KMS-11 (cell line): ENCODE measurements around the gene FBXL17.

ENCODE experiments used
- H2AFZ ChIP-seq: fragments of 200-600 bp; sonication (generic); 2 replicates; pipeline ENCODE4 v1.6.1; 2016; ENCODE audit warnings: antibody characterized with exemption, mixed run types, low read depth
- H3K27ac ChIP-seq: fragments of 200-600 bp; sonication (generic); 2 replicates; pipeline ENCODE4 v1.6.1; 2016; ENCODE audit warnings: mild to moderate bottlenecking, mixed run types
- H3K27me3 ChIP-seq: fragments of 200-600 bp; sonication (generic); 2 replicates; pipeline ENCODE4 v1.6.1; 2017; ENCODE audit warnings: mild to moderate bottlenecking, low read depth, mixed run types, moderate library complexity; ENCODE audit not compliant: insufficient read depth
- H3K36me3 ChIP-seq: fragments of 200-600 bp; sonication (generic); 2 replicates; pipeline ENCODE4 v1.6.1; 2017; ENCODE audit warnings: mild to moderate bottlenecking, mixed run types; ENCODE audit not compliant: insufficient read depth
- H3K4me1 ChIP-seq: fragments of 200-600 bp; sonication (generic); 2 replicates; pipeline ENCODE4 v1.6.1; 2016; ENCODE audit warnings: mild to moderate bottlenecking, low read depth, mixed run types; ENCODE audit not compliant: poor library complexity, severe bottlenecking
- H3K4me2 ChIP-seq: fragments of 200-600 bp; sonication (generic); 2 replicates; pipeline ENCODE4 v1.7.0; 2016; ENCODE audit warnings: mild to moderate bottlenecking, mixed run types
- H3K4me3 ChIP-seq: fragments of 200-600 bp; sonication (generic); IDR thresholded peaks from 2 replicates; pipeline ENCODE4 v1.6.1; 2017; ENCODE audit warnings: low read depth, low read length, mixed read lengths; ENCODE audit not compliant: insufficient read depth
- H3K79me2 ChIP-seq: fragments of 200-600 bp; sonication (generic); 2 replicates; pipeline ENCODE4 v1.6.1; 2016; ENCODE audit warnings: low read depth, mixed run types; ENCODE audit not compliant: insufficient read depth
- H3K9ac ChIP-seq: fragments of 200-600 bp; sonication (generic); 2 replicates; pipeline ENCODE4 v1.6.1; 2016; ENCODE audit warnings: mild to moderate bottlenecking, mixed run types
- H4K20me1 ChIP-seq: fragments of 200-600 bp; sonication (generic); 2 replicates; pipeline ENCODE4 v1.6.1; 2016; ENCODE audit warnings: mild to moderate bottlenecking, mixed run types; ENCODE audit not compliant: insufficient read depth
- TF ChIP-seq, protein P1 (sequence below): fragments of 200-600 bp; sonication (generic); conservative IDR thresholded peaks from 2 replicates; pipeline ENCODE4 v1.6.1; 2017; ENCODE audit warnings: low read depth, mild to moderate bottlenecking, antibody characterized with exemption, low read length, moderate library complexity, mixed read lengths

FBXL17 gene

DNA sequence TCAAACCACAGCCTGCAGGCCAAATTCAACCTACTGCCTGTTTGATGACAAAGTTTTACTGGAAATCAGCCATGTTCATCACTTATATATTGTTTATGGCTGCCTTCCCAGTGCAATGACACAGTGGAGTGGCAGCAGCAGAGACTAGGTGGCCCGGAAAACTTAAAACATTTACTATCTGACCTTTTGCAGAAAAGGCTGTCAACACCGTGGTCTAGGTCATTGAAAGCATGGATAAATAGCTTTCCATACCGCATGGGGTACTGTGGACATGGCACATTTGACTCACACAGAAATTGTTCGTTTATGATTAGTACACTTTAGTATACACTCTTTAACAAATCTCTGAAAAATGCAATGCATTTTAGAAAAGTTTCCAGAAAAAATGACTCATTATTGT, 412.9 kb downstream of the FBXL17 start:
- H3K4me1 ChIP-seq: no peaks in the 10 kb centered on the region
- TF ChIP-seq, protein P1, sequence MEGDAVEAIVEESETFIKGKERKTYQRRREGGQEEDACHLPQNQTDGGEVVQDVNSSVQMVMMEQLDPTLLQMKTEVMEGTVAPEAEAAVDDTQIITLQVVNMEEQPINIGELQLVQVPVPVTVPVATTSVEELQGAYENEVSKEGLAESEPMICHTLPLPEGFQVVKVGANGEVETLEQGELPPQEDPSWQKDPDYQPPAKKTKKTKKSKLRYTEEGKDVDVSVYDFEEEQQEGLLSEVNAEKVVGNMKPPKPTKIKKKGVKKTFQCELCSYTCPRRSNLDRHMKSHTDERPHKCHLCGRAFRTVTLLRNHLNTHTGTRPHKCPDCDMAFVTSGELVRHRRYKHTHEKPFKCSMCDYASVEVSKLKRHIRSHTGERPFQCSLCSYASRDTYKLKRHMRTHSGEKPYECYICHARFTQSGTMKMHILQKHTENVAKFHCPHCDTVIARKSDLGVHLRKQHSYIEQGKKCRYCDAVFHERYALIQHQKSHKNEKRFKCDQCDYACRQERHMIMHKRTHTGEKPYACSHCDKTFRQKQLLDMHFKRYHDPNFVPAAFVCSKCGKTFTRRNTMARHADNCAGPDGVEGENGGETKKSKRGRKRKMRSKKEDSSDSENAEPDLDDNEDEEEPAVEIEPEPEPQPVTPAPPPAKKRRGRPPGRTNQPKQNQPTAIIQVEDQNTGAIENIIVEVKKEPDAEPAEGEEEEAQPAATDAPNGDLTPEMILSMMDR: no peak
- H3K9ac ChIP-seq: no peak overlapping the region
- no peaks in the 10 kb centered on the region for H3K36me3 ChIP-seq
- no peak overlapping the region for H2AFZ ChIP-seq
- H3K27me3 ChIP-seq: no peaks in the 10 kb centered on the region
- no peaks in the 10 kb centered on the region for H3K79me2 ChIP-seq
- no peak overlapping the region for H3K27ac ChIP-seq
- no peaks in the 10 kb centered on the region for H4K20me1 ChIP-seq
- no peak overlapping the region for H3K4me3 ChIP-seq
- no peak overlapping the region for H3K4me2 ChIP-seq

DNA sequence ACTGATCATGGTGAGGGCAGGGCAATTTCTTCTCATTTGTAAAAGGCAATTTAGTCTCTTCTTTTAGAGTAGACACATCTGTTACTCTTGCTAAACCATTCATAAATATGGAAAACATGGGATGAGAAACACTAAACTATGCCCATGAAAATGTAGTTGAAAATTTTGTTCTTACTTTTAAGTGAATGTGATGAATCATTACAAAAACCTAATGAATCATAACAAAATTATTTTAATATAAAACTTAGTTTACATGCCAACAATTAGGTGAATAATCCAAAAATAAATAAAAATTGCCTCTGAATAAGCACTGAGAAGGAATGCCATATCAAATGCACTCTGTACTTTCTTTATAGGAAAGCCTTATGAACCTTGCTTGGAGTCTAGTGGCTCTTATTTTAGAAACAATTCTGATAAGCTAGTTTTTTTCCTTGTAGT, 413.5 kb downstream of the FBXL17 start:
- Histone ChIP-seq H3K79me2 (no peaks in the 10 kb centered on the region), H3K4me1 (no peaks in the 10 kb centered on the region), H3K36me3 (no peaks in the 10 kb centered on the region), H3K27me3 (no peaks in the 10 kb centered on the region), H4K20me1 (no peaks in the 10 kb centered on the region), H3K27ac (no peak overlapping the region), H3K9ac (no peak overlapping the region), H2AFZ (no peak overlapping the region), H3K4me3 (no peak overlapping the region), H3K4me2 (no peak overlapping the region)
- TF ChIP-seq, protein P1: no peak

DNA sequence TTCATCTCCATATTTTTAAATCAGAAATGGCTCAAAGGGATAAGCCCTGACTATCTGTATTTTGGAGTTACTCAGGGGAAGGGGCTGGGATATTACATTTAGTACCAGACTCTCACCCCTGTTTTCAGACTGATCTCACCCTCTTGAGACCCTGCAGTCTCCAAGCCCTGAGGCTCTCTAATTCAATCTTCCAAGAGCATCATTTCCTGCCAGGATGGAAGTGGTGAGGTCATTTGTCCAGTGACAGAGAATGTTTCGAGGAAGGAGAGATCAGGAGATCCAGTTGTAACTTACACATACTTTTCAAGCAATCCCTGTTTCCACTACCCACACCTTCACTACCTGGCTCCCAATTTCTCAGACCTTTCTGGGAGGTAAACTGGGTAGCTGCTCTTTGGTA, 415.7 kb downstream of the FBXL17 start:
- no peaks in the 10 kb centered on the region for H3K27me3 ChIP-seq
- H3K27ac ChIP-seq: no peak overlapping the region
- H4K20me1 ChIP-seq: no peaks in the 10 kb centered on the region
- H3K36me3 ChIP-seq: no peaks in the 10 kb centered on the region
- H3K9ac ChIP-seq: no peak overlapping the region
- no peaks in the 10 kb centered on the region for H3K79me2 ChIP-seq
- H2AFZ ChIP-seq: no peak overlapping the region
- H3K4me3 ChIP-seq: no peak overlapping the region
- H3K4me2 ChIP-seq: no peak overlapping the region
- TF ChIP-seq, protein P1: no peak
- no peaks in the 10 kb centered on the region for H3K4me1 ChIP-seq

DNA sequence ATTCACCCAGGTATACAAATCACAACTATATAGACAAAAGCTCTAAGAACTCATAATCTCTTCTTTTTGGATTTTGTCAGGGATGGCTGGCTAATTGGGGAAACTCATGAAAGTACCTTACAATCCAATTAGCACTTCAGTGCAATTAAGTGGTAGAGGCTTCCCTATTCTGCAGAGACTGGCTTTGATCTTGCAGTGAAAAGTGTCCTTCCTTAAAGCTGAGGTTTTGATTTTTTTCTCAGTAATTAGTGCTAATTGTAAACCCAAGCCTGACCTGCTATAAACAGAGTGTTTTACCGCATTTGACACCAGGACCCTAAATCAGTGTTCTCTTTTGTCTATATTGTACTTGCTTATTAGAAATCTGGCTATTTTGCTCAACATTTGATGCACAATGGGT, 417.2 kb downstream of the FBXL17 start:
- H3K4me3 ChIP-seq: no peak overlapping the region
- no peaks in the 10 kb centered on the region for H3K79me2 ChIP-seq
- no peak overlapping the region for H3K27ac ChIP-seq
- H2AFZ ChIP-seq: no peak overlapping the region
- H3K4me2 ChIP-seq: no peak overlapping the region
- TF ChIP-seq, protein P1: no peak
- no peak overlapping the region for H3K9ac ChIP-seq
- H3K36me3 ChIP-seq: no peaks in the 10 kb centered on the region
- H3K27me3 ChIP-seq: no peaks in the 10 kb centered on the region
- H3K4me1 ChIP-seq: no peaks in the 10 kb centered on the region
- H4K20me1 ChIP-seq: no peaks in the 10 kb centered on the region
